HG03108 (cell line): ENCODE measurements around the gene CSAG1.
"Not testable (repeated sequence)": the region's sequence is repeated elsewhere in the genome, so short reads cannot be mapped to it uniquely, and the experiment has no call there.

Experiments used
- ATAC-seq: cut with Tn5 transposase; IDR thresholded peaks from one replicate; pipeline ENCODE4 v1.9.1; 2021; ENCODE audit warnings: moderate library complexity; ENCODE audit not compliant: unreplicated experiment

CSAG1 gene

GRCh38 chrX:152700390-152700789 is 33.1 kb downstream of the CSAG1 start:
- not testable (repeated sequence) for ATAC-seq

GRCh38 chrX:152697952-152698931 is 35.3 kb downstream of the CSAG1 start, which contains the start of gene MAGEA3:
MAGEA3 (plus strand) TSS chrX:152698794; CDS start chrX:152700833, 2,039 bp downstream.
- not testable (repeated sequence) for ATAC-seq

GRCh38 chrX:152681012-152681411 is 52.5 kb downstream of the CSAG1 start:
- ATAC-seq, result not testable (repeated sequence)
